ENCODE data around the gene ARL8A.

GRCh38 chr1:202182040-202182877 lies 37.7 kb upstream of the ARL8A start:
- TF ChIP-seq CTCF (IDR thresholded peaks at IDR 0.05), result no peak
- no peak for TF ChIP-seq POLR2A (IDR thresholded peaks at IDR 0.05)
- no peak for TF ChIP-seq POLR2AphosphoS5 (IDR thresholded peaks at IDR 0.05)
- no peak for TF ChIP-seq EP300 (IDR thresholded peaks at IDR 0.05)
